ENCODE measurements around the gene HNRNPA0. TPM values are rescaled to one million over a fixed set of nuclear protein-coding genes. Genes with fewer than 3 reads are reported as not detected.

Gene HNRNPA0
- total and polyA plus RNA-seq, 2 of the 8 experiments (the other 6 are each of a cell fraction or from before 2014, with no cell fraction given), result 22.0 to 71.3 TPM

DNA sequence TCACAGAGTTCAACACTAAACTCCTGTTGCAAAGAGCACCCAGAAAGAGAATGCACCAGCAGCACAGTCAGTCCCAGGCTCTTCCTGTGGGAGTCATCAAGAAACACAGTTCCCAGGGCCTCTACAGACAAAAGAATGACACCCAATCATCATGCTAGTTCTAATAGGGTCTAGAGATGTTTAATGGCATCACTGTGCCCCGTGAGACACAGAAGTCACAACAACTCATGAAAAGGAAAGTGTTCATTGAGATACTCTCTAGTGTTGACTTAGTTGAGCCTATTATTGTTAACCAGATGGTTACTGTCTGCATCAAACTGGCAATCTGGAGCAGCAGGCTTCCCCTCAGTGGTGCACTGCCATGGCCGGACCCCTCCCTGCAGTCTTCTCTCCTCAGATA lies 19.8 kb downstream of the HNRNPA0 start:
- Histone ChIP-seq H3K79me1 (ENCODE audit: low read depth, low read length) (peaks cover 6% of the 10 kb centered on the region), H3K36me3 (ENCODE audit: control insufficient read depth in 2 of 4, insufficient read depth in 4 of 4, low read length in 3 of 4) (no peaks in the 10 kb centered on the region), H3K4ac (replicated peaks; ENCODE audit: insufficient read length, low read depth, low read length) (no peak overlapping the region), H3K14ac (ENCODE audit: insufficient read length) (no peak overlapping the region), H4K91ac (replicated peaks; ENCODE audit: insufficient read length, low read length) (no peak overlapping the region), H3K9me3 (ENCODE audit: insufficient read depth in 2 of 2, low read depth in 1 of 2, low read length in 1 of 2) (no peaks in the 10 kb centered on the region), H4K5ac (ENCODE audit: insufficient read length, low read depth, low read length) (no peak overlapping the region), H2AK5ac (ENCODE audit: low read depth, low read length) (peak overlapping the region; percentile 47; the same call in 1 of the 2 replicates), H2BK5ac (ENCODE audit: low read depth, low read length) (no peak overlapping the region), H3K79me2 (ENCODE audit: control insufficient read depth in 1 of 2, insufficient read depth in 2 of 2, low read length in 2 of 2) (peaks cover 6 to 40% of the 10 kb centered on the region in 2 experiments; a peak in 3 of 4 replicates), H2BK15ac (ENCODE audit: low read length) (no peak overlapping the region), H3K4me3 (ENCODE audit: extremely low read depth in 1 of 4, insufficient read depth in 2 of 4, low read depth in 3 of 4, low read length in 4 of 4) (peak overlapping the region; percentile 67 to 90 (median 72); a peak in 7 of 8 replicates), H3K18ac (ENCODE audit: extremely low read depth, low read length) (no peak overlapping the region), H3K56ac (replicated peaks; ENCODE audit: insufficient read length, low read depth, low read length) (no peak overlapping the region), H4K20me1 (replicated peaks in 1 of 2; ENCODE audit: control insufficient read depth in 1 of 2, insufficient read depth in 2 of 2, low read length in 2 of 2) (no peaks in the 10 kb centered on the region), H3K23me2 (ENCODE audit: low read depth, low read length) (peaks cover 12% of the 10 kb centered on the region; the same call in 1 of the 2 replicates), H2BK120ac (replicated peaks; ENCODE audit: low read depth, low read length) (no peak overlapping the region), H3K4me2 (ENCODE audit: insufficient read depth in 1 of 2, low read depth in 2 of 2, low read length in 2 of 2) (peak overlapping the region; percentile 95 to 96), H3K27ac (ENCODE audit: low read depth, low read length) (no peak overlapping the region), H4K8ac (ENCODE audit: extremely low read depth, insufficient read depth, low read length) (no peak overlapping the region), H3K4me1 (replicated peaks in 1 of 4; ENCODE audit: control insufficient read depth in 3 of 4, insufficient read depth in 4 of 4, low read length in 3 of 4) (peaks cover 3 to 14% (median 6%) of the 10 kb centered on the region in 4 experiments; a peak in 5 of 7 replicates), H2AFZ (ENCODE audit: low read length) (no peak overlapping the region), H3K27me3 (replicated peaks in 1 of 4; ENCODE audit: control insufficient read depth in 3 of 4, extremely low read depth in 1 of 4, insufficient read depth in 3 of 4, low read length in 3 of 4) (no peaks in the 10 kb centered on the region), H3K23ac (ENCODE audit: insufficient read length) (no peak overlapping the region), H2BK12ac (ENCODE audit: low read depth, low read length) (no peak overlapping the region), H2BK20ac (ENCODE audit: low read length) (no peak overlapping the region), H3K9ac (replicated peaks in 1 of 4; ENCODE audit: extremely low read depth in 1 of 4, low read depth in 3 of 4, low read length in 3 of 4) (peak overlapping the region in 1 of 4 experiments; percentile 44; a peak in 1 of 7 replicates)
- ChIA-PET POLR2A (ENCODE audit: partially characterized antibody) (interaction anchor here (3.2 to 3.4 kb wide), 2 partner anchors 19 to 20 kb away, joined by 12 to 43 read pairs; partner anchors contain the start of gene HNRNPA0), CTCF (ENCODE audit: partially characterized antibody) (interaction anchor here (0.9 to 1.6 kb wide), 5 partner anchors 13 to 127 kb away, joined by 3 to 7 read pairs (median 3); no protein-coding TSS in a partner anchor)
- 87% methylated on average over 2 of the region's 2 CpGs; no CpG with 5 or more reads in 1 of the 2 experiments for WGBS, 2 experiments (ENCODE audit: extremely low coverage in 1 of 2, insufficient coverage in 1 of 2, insufficient read length in 1 of 2, insufficient replicate concordance in 2 of 2, low coverage in 1 of 2, low lambda C conversion rate in 2 of 2, missing lambda C conversion rate in 1 of 2)
- DNase-seq (ENCODE audit: low read depth in 1 of 2, low spot score in 2 of 2) (no peak), FAIRE-seq (no peak)
- TF ChIP-seq POLR2A (IDR thresholded peaks at IDR 0.05; ENCODE audit: control extremely low read depth in 1 of 2, low read depth in 2 of 2, low read length in 2 of 2) (no peak), RNF2 (IDR thresholded peaks at IDR 0.05; ENCODE audit: borderline replicate concordance, low read depth, low read length, missing control alignments, poor library complexity, severe bottlenecking) (no peak), JUN (IDR thresholded peaks at IDR 0.05; ENCODE audit: low read depth, low read length) (no peak), BRCA1 (IDR thresholded peaks at IDR 0.05; ENCODE audit: low read depth, low read length) (no peak), SIX5 (IDR thresholded peaks at IDR 0.05; ENCODE audit: low read depth, low read length) (no peak)
- TF ChIP-seq, protein P1, sequence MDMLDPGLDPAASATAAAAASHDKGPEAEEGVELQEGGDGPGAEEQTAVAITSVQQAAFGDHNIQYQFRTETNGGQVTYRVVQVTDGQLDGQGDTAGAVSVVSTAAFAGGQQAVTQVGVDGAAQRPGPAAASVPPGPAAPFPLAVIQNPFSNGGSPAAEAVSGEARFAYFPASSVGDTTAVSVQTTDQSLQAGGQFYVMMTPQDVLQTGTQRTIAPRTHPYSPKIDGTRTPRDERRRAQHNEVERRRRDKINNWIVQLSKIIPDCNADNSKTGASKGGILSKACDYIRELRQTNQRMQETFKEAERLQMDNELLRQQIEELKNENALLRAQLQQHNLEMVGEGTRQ (IDR thresholded peaks at IDR 0.05; ENCODE audit: low read length), result no peak

Data from H1 (cell line).